Osteoblast (primary cell): ENCODE measurements around the gene CX3CL1. TPM values are rescaled to one million over a fixed set of nuclear protein-coding genes. Genes with fewer than 3 reads are reported as not detected.

ENCODE experiments used
- DNase-seq: peaks from one replicate; pipeline ENCODE4 v3.0.0; 2011; ENCODE audit warnings: low spot score, mixed read lengths; ENCODE audit not compliant: insufficient read length; ENCODE audit errors: missing footprints
- H2AFZ ChIP-seq: 2 replicates; pipeline ENCODE4 v1.6.0; 2011; ENCODE audit warnings: mild to moderate bottlenecking, low read length
- H3K27ac ChIP-seq: 2 replicates; pipeline ENCODE4 v1.5.1; 2011; ENCODE audit warnings: mild to moderate bottlenecking, low read depth, low read length, moderate library complexity
- H3K27me3 ChIP-seq: 2 replicates; pipeline ENCODE4 v1.6.0; 2012; ENCODE audit warnings: mild to moderate bottlenecking, control low read depth, inconsistent platforms, low read length, moderate library complexity; ENCODE audit not compliant: insufficient read depth
- H3K36me3 ChIP-seq: 2 replicates; pipeline ENCODE4 v1.5.1; 2011; ENCODE audit warnings: mild to moderate bottlenecking, low read length, control low read depth, moderate library complexity; ENCODE audit not compliant: insufficient read depth
- H3K4me1 ChIP-seq: 2 replicates; pipeline ENCODE4 v1.5.1; 2011; ENCODE audit warnings: mild to moderate bottlenecking, low read length, control low read depth, moderate library complexity; ENCODE audit not compliant: insufficient read depth
- H3K4me2 ChIP-seq: 2 replicates; pipeline ENCODE4 v1.6.0; 2011; ENCODE audit warnings: mild to moderate bottlenecking, low read length; ENCODE audit not compliant: insufficient read depth
- H3K4me3 ChIP-seq: fragments of 200-600 bp; sonication (generic); 3 replicates; pipeline ENCODE4 v1.5.1; 2012; ENCODE audit warnings: mild to moderate bottlenecking, low read length, inconsistent platforms; ENCODE audit not compliant: insufficient read depth
- H3K79me2 ChIP-seq: 2 replicates; pipeline ENCODE4 v1.6.0; 2012; ENCODE audit warnings: mild to moderate bottlenecking, low read length, control low read depth, inconsistent platforms; ENCODE audit not compliant: insufficient read depth
- H3K9me3 ChIP-seq: 2 replicates; pipeline ENCODE4 v1.5.1; 2011; ENCODE audit warnings: low read depth, low read length, control low read depth
- H4K20me1 ChIP-seq: 2 replicates; pipeline ENCODE4 v1.6.0; 2012; ENCODE audit warnings: mild to moderate bottlenecking, low read length, control low read depth; ENCODE audit not compliant: insufficient read depth
- total RNA-seq: library from RNA; depleted of rRNA; stranded (reverse); fragments of >200 nt; gene quantifications from 2 replicates; pipeline ENCODE4 v1.2.3, GENCODE V29; 2012
- TF ChIP-seq, protein P1 (sequence below): IDR thresholded peaks from 2 replicates; pipeline ENCODE4 v1.5.1; 2011; ENCODE audit warnings: mild to moderate bottlenecking, low read depth, low read length, moderate library complexity; ENCODE audit errors: extremely low read depth

CX3CL1 gene
- total RNA-seq, 1 donor = not detected

GRCh38 chr16:57427824-57428223, 55.5 kb downstream of the CX3CL1 start:
- DNase-seq = no peak
- H3K79me2 ChIP-seq = no peaks in the 10 kb centered on the region
- H3K27ac ChIP-seq = no peak overlapping the region
- no peak overlapping the region for H2AFZ ChIP-seq
- H3K27me3 ChIP-seq = no peaks in the 10 kb centered on the region
- no peaks in the 10 kb centered on the region for H4K20me1 ChIP-seq
- H3K9me3 ChIP-seq = no peaks in the 10 kb centered on the region
- H3K4me3 ChIP-seq = no peak overlapping the region
- H3K36me3 ChIP-seq = peaks cover 44% of the 10 kb centered on the region
- TF ChIP-seq, protein P1, sequence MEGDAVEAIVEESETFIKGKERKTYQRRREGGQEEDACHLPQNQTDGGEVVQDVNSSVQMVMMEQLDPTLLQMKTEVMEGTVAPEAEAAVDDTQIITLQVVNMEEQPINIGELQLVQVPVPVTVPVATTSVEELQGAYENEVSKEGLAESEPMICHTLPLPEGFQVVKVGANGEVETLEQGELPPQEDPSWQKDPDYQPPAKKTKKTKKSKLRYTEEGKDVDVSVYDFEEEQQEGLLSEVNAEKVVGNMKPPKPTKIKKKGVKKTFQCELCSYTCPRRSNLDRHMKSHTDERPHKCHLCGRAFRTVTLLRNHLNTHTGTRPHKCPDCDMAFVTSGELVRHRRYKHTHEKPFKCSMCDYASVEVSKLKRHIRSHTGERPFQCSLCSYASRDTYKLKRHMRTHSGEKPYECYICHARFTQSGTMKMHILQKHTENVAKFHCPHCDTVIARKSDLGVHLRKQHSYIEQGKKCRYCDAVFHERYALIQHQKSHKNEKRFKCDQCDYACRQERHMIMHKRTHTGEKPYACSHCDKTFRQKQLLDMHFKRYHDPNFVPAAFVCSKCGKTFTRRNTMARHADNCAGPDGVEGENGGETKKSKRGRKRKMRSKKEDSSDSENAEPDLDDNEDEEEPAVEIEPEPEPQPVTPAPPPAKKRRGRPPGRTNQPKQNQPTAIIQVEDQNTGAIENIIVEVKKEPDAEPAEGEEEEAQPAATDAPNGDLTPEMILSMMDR = no peak
- no peaks in the 10 kb centered on the region for H3K4me1 ChIP-seq
- no peak overlapping the region for H3K4me2 ChIP-seq

- H3K79me2 ChIP-seq = no peaks in the 10 kb centered on the region
- H3K4me2 ChIP-seq = no peak overlapping the region
- no peak overlapping the region for H3K4me3 ChIP-seq
- H3K27me3 ChIP-seq = no peaks in the 10 kb centered on the region
- peaks cover 72% of the 10 kb centered on the region for H3K36me3 ChIP-seq
- DNase-seq = no peak
- no peak overlapping the region for H3K27ac ChIP-seq
- no peak overlapping the region for H2AFZ ChIP-seq
- H3K4me1 ChIP-seq = no peaks in the 10 kb centered on the region
- H4K20me1 ChIP-seq = no peaks in the 10 kb centered on the region
- TF ChIP-seq, protein P1 = no peak
- no peaks in the 10 kb centered on the region for H3K9me3 ChIP-seq
Measured at GRCh38 chr16:57430955-57431354, 58.7 kb downstream of the CX3CL1 start.

DNA sequence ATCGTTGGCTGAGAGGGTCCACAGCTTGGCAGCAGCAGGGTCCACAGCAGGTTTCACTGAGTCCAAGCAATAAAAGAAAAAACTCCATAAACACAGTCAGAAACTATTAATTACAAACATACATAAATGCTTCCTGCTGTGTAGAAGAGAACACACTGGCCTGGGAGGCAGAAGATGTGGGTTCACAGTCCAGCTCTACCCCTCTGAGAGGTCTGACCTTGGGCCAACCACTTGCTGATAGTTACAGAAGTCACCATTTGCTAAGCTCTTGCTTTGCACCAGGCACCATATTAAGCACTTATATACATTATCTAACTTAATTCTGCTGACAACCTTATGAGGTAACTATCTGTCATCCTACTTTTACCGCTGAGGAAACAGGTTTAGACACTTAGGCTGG, 60.2 kb downstream of the CX3CL1 start:
- Histone ChIP-seq H3K27ac (no peak overlapping the region), H4K20me1 (no peaks in the 10 kb centered on the region), H3K4me1 (no peaks in the 10 kb centered on the region), H3K79me2 (no peaks in the 10 kb centered on the region), H3K9me3 (no peaks in the 10 kb centered on the region), H3K4me2 (no peak overlapping the region), H3K4me3 (no peak overlapping the region), H3K36me3 (peaks cover 81% of the 10 kb centered on the region), H2AFZ (no peak overlapping the region), H3K27me3 (no peaks in the 10 kb centered on the region)
- TF ChIP-seq, protein P1 = no peak
- no peak for DNase-seq

DNA sequence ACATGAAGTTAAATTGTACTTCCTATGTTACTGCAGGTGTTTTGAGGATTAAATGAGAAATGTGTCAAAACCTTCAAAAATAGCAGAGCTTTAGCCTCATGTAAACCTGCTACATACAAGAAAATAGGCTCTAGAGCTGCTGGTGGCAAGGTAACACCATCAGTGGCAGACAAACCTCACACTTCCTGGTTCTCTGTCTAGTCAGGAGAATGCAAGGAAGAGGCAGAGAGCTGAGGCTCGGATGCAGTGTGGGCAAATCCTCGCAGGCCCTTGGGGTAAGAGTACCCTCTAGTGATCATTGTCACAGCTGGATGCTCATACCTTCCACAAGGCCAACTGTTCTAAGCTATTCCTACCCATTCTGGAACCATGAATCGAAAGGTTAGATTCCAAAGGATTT, 60.7 kb downstream of the CX3CL1 start:
- Histone ChIP-seq H2AFZ (no peak overlapping the region), H3K4me2 (no peak overlapping the region), H3K27ac (no peak overlapping the region), H3K4me3 (no peak overlapping the region), H3K27me3 (no peaks in the 10 kb centered on the region), H3K36me3 (peaks cover 80% of the 10 kb centered on the region), H3K4me1 (no peaks in the 10 kb centered on the region), H3K79me2 (no peaks in the 10 kb centered on the region), H4K20me1 (no peaks in the 10 kb centered on the region), H3K9me3 (no peaks in the 10 kb centered on the region)
- no peak for DNase-seq
- TF ChIP-seq, protein P1 = no peak
